HG02870 (cell line): ENCODE results near the gene ARHGDIA.

ENCODE experiments used
- ATAC-seq: cut with Tn5 transposase; IDR thresholded peaks from one replicate; pipeline ENCODE4 v1.9.1; 2021; ENCODE audit warnings: mild to moderate bottlenecking, moderate library complexity; ENCODE audit not compliant: unreplicated experiment

The ARHGDIA gene

GRCh38 chr17:81906476-81907218 is 35.5 kb upstream of the ARHGDIA start:
- no peak for ATAC-seq

GRCh38 chr17:81905993-81906392 is 34.9 kb upstream of the ARHGDIA start:
- no peak for ATAC-seq

DNA sequence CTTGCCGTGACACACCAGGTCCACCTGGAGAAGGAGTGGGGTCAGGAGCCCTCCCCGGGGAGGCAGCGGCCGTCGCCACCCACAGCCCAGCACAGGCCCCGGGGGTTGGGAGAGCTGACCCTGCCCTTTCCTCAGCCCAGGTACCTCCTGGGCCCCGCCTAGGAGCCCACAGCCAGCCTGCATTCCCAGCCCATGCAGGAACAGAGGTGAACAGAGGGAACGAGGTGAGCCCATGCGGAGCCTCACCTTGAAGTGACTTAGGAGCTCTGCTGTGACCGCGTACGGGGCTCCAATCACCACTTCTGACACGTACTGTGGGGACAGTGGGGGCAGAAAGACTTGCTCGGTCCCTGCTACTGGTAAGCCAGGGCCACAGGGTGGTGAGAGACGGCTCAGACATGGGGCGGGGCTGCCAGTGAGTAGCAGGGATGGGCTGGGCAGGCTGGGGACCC is 34.3 kb upstream of the ARHGDIA start:
- no peak for ATAC-seq

- ATAC-seq = no peak
Measured at GRCh38 chr17:81904600-81905423, 33.7 kb upstream of the ARHGDIA start.

DNA sequence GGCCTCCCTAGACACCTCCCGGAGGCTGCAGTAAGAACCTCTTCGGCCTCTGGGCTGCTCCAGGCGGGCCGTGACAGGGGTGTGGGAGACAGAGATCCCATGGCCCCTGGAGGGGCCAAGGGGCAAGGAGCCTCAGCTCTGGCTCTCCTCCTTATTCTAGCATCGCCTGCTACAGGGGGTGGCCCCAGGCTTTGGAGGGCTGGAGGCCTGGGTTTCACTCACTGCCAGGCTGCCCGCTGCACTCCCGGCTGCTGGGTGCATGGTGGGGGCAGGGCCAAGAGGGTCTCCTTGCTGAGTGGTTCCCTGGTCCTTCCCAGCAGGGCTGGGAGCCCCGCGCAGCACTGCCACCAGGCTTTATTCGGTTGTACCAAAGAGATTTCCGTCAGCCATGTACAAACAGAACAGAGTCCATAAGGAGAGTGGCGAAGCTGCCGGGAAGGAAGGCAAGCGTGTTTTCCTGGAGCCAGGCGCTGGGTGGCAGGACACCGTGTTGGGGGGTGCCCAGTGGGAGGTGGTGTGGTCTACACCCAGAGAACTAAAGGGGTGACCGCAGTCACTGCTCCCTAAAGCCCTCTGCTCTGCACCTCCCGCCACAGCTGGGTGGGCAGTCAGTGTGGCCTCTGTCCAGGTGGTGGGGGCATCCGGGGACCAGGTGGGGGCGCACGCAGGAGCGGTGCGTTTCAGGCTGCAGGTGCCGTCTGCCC is 32.9 kb upstream of the ARHGDIA start:
- no peak for ATAC-seq

DNA sequence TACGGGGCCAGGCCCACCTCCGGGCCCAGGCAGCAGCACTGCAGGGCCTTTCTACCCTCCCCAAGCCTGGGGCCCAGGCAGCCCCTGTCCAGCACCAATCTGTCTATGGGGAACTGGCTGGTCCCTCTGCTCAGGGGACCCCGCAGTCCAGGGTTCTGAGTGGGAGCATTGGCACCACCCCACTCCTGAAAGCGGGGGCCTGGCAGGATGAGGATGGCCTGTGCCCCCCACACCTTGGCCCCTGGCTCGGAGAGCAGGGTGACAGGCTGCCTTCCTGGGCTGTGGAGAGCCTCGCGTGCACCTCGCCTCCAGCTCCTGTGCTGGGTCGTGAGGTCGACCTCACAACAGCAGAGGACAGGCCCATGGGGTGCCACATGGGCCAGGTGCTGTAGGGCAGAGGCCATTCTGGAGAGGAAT is 32.3 kb upstream of the ARHGDIA start:
- no peak for ATAC-seq

DNA sequence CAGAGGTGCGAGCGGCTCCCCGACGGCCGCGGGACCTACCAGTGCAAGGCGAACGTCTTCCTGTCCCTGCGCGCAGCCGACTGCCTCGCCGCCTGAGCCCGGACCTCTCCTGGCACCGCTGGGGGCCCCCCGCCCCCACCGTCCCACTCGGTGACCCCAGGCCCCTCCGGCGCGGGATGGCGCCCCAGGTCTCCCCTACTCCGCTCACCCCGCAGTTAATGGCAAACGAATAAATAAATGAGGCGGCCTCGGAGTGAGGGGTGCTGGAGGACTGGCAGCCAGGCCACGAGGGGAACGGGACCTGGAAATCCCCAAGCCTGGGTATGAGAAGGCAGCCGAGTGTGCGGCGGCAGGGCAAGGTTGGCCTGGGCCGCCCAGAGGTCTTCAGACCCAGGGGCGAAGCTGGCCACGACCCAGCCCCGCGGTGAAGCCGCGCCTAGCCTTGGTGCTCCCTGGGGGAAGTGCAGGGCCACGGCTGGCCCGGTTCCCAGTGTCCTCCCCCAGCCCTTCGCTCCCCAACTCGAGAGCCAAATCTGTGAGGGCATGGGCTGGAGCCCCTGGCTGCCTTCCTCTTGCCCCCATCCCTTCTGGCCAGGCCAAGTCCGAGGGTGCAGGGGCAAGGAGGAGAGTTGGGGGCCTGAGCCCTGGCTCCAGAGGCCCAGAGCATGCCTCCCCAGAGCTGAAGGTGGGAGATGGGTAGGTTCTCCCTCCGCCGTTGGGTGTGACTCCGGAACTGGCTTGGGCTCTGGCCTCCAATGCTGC is 31.7 kb upstream of the ARHGDIA start:
- no peak for ATAC-seq

DNA sequence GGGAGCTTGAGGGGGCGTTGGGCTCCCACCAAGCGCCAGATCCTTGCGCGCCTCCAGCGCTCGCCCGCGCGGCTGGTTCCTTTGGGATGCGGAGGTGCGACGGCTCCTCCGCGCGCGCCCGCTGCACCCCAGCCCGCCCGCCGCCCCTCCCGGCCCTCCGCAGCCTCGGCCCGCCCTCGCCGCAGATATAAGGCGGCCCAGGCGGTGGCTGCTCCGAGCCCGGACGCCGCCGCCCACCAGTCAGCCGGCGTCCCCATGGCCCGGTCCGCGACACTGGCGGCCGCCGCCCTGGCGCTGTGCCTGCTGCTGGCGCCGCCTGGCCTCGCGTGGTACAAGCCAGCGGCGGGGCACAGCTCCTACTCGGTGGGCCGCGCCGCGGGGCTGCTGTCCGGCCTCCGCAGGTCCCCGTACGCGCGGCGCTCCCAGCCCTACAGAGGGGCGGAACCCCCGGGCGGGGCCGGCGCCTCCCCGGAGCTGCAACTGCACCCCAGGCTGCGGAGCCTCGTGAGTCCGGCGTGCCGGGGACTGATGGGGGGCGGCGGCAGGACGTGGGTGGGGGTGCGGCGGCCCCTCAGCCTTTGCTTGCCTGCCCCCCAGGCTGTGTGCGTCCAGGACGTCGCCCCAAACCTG is 31.0 kb upstream of the ARHGDIA start, which contains the start of gene NPB:
Gene NPB (plus strand): TSS at position 216 of the 630 bp plus-strand sequence. CDS start 40 bp downstream, at position 256.
- no peak for ATAC-seq

DNA sequence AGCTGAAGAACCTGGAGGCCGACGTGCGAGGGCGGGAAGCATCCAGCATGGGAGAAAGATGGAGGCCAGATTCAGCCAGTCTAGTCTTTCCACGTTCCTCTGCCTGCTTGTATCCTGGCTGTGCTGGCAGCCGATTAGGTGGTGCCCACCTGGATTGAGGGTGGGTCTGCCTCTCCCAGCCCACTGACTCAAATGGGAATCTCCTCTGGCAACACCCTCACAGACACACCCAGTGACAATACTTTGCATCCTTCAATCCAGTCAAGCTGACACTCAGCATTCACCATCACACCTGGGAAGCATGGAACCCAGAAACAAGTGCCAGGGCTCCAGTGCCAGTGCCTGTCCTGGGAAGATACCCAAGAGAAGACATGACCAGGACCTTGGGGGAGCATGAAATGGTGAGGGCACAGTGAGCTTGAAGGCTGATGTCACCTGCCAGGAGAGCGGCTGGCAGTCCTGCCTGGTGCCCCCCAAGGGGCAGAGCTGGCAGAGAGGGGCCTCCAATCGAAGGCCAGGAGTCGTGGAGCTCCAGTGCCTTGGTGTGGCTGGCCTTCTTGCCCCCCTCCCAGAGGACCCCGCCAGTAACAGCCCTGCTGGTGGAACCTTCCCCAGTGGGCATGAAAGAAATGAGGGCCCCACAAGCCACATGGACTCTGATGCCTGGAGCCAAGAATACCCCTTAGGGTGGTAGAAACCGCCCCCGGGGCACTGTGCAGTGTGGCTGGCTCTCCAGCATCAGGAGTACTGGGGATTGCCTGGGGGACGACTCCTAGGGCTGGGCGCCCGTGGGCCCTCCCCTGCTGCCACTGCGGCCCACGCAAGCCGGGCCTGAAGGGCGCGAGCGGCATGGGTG is 30.3 kb upstream of the ARHGDIA start:
- no peak for ATAC-seq

- ATAC-seq = no peak
Measured at GRCh38 chr17:81900181-81900820, 29.2 kb upstream of the ARHGDIA start.

- ATAC-seq = no peak
Measured at GRCh38 chr17:81899514-81900166, 28.5 kb upstream of the ARHGDIA start.

GRCh38 chr17:81898885-81899284 is 27.7 kb upstream of the ARHGDIA start:
- ATAC-seq = no peak

GRCh38 chr17:81898029-81898866 is 27.1 kb upstream of the ARHGDIA start:
- no peak for ATAC-seq

DNA sequence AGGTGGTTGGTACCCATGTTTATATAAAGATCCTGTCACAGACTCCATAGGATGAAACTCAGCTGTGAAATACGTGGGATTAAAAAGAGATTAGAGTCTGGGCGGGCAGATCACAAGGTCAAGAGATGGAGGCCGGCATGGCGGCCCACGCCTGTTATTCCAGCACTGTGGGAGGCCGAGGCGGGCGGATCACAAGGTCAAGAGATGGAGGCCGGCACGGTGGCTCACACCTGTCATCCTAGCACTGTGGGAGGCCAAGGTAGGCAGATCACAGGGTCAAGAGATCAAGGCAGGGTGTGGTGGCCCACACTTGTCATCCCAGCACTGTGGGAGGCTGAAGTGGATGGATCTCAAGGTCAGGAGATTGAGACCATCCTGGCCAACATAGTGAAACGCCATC is 24.3 kb upstream of the ARHGDIA start:
- no peak for ATAC-seq

DNA sequence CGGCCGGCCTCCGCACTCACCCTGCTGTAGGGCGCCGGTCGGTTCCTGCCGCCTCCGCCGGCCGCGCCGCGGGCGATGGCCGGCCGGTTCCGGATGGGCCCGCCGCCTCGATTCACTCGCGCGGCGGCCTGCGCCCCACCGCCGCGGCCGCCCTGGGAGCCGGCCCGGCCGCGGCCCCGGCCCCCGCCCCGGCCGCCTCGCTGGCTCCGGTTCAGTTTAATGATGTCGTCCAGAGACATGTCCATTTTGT is 20.1 kb upstream of the ARHGDIA start:
- no peak for ATAC-seq

DNA sequence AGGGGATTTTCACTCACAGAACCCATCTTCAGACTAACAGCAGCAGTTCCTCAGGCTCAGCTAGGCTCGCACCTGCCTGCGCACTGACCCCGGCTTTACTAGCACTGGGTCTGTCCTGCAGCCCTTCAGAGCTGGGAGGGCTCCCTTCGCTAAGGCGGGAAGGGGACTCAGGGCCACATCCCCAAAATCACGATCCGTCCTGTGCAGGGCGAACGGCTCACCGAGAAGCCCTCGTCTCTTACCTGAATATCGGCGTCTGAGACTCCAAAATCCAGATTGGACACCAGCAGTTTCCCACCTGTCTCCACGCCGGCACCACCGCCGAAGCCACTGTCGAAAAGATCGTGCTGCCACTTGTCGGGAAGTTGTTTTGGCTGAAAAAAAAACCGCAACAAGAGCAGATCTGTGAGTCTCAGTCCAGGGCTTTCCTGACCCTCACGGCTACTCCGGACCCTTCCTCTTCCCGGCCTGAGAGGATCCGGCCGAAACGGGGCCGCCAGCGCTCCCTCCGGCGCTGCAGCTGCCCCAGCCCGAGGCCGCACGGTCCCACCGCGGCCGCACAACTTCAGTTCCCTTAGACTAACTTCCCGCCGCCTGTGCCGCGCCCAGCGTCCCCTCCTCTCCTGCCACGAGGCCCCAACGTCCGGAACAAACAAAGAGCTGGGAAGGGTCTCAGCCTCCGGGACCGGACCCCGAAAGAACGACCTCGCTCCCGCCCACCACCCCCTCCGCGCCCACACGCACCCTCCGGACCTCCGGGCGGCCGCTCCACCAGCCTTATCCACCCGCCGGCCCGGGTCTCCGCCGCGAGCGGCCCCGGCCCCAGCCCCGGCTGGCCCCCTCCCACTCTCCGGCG is 19.5 kb upstream of the ARHGDIA start:
- no peak for ATAC-seq

DNA sequence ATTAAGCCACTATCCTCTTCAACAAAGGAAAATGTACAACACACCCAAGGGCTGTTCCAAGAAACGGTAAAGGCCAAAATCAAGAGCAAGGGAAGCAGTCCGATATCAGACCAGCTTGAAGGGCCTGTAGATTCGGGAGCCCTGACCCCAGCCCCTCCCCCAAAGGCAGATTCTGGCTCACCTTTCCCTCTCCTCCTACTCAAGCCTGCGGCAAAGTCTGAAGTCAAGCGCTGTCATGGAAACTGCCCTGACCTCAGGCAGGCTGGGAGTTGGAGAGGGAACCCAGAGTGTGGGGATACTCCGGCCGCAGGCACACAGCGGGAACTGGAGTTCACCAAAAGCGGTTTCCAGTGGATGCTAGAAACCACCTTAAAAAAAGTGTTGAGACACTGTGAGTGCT is 18.5 kb upstream of the ARHGDIA start:
- ATAC-seq = no peak
